ENCODE results near the gene CDCA8. TPM values are rescaled to one million over a fixed set of nuclear protein-coding genes. Genes with fewer than 3 reads are reported as not detected.
"Not testable (repeated sequence)": the region's sequence is repeated elsewhere in the genome, so short reads cannot be mapped to it uniquely, and the experiment has no call there.

The CDCA8 gene
- total RNA-seq, 1 donor from 2014 or later = 3.3 TPM

GRCh38 chr1:37738619-37739018 is 46.3 kb downstream of the CDCA8 start:
- DNase-seq = not testable (repeated sequence)

DNA sequence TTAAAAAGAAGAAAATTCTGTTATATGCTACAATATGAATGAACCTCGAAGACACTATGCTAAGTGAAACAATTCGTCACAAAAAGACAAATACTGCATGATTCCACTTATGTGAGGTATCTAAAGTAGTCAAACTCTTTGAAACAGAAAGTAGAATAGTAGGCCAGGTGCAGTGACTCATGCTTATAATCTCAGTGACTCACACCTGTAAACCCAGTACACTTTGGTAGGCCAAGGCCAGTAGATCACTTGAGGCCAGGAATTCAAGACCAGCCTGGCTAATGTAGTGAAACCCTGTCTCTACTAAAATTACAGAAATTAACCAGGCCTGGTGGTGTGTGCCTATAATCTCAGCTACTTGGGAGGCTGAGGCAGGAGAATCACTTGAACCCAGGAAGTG is 46.9 kb downstream of the CDCA8 start:
- DNase-seq = no peak

DNA sequence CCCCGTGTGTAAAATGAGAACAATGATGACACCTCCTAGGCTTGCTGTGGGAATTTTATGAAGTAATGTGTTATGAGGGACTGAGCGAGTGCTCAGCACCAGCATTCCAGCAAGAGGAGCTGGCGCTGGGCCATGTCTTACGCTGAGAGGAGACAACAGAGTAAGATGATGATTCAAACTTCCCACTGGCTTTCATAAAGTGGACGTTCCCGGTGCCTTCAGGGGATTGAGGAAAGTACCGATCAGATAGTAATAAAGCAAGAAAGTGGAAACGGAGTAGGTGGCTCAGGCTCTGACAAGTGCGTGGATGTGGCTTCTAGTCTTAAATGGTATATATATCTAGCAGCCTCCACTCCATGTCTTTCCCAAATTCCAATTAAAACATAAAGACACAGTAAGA is 48.8 kb downstream of the CDCA8 start:
- no peak for DNase-seq

GRCh38 chr1:37741662-37742061 is 49.3 kb downstream of the CDCA8 start:
- no peak for DNase-seq

- no peak for DNase-seq
Observed at GRCh38 chr1:37746806-37747205, 54.5 kb downstream of the CDCA8 start.

- no peak for DNase-seq
Observed at GRCh38 chr1:37748565-37748964, 56.2 kb downstream of the CDCA8 start.

DNA sequence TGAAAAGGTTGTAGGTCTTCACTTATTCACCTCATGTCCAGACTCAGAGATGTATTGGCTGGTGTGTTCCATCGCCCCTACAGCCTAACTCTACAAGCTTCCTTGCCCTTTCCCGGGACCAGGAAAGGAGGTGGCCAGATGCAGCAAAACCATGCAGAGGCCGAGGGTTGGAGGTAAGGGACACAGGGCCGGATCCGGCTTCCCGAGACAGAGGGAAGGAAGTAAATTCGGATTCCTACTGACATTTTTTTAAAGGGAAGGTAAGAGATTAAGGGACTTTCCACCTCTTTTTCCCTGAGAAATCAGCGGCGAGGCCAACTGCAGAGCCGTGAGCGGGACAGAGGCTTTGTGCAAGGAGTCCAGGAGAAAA is 59.9 kb downstream of the CDCA8 start:
- no peak for DNase-seq

- no peak for DNase-seq
Observed at GRCh38 chr1:37752583-37753471, 60.5 kb downstream of the CDCA8 start.

DNA sequence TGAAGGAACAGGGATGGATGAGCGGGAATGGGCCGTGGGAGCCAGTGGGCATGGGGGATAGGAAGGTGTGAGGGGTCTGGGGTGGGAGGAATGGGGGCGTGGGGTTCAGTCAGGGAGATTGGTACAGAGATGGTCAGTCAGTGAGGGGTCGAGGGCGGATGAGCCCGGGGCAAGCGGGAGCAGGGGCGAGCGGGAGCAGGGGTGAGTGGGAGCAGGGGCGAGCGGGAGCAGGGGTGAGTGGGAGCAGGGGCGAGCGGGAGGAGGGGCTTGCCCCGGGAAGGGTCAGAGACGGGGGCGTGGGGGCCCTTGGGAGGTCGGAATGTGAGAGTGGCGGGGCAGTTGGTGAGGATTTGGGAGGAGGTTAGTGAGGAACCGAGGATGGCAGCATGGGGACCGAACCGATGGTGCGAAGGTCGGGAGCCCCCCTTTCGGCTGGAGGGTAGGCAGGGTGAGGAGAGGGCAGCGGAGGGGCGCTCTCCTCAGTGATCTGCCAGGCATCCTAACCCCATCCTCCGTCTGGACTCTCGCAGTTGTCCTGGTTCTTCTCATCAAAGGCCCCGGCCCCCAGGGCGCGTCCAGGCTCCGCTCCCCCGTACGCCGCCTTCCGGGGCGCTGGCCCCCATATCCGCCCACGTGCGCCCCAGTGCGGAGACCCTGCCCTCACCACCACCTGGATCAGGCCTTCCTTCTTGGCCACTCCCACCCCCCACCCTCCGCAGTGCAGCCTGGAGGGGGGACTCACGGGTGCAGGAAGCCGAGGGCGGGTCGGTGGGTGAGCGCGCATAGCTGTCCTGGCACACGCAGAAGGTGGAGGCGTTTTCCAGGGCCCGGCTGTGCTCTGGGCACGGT is 61.4 kb downstream of the CDCA8 start:
- no peak for DNase-seq

DNA sequence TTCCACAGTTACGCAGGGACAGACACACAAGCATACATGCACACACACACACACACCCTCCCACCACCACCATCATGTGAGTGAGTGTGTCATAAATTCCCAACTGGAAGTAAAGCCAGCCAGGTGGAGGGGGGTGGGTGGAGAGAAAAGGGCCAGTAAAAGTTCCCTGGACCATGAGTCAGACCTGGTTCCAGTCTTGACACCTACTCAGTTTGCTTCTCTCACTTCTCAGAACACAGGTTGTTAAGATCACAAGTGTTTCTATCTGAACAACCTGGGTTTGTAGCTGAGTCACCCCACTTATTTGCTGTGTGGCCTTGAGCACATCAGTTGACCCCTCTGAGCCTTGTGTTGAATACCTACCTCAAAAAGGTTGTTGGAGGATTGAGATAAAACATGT is 63.0 kb downstream of the CDCA8 start:
- no peak for DNase-seq

- no peak for DNase-seq
Observed at GRCh38 chr1:37755951-37756560, 63.7 kb downstream of the CDCA8 start.

Small RNA genes within 50 kb of the gene (small RNA-seq; reads per million reads assigned to genes)
- gene RF00019 (ENCODE audit: low replicate concordance) = not detected

Other genes with a start within 250 kb of the CDCA8 start
- 18.1 TPM for gene ZC3H12A, start 217.9 kb upstream of the CDCA8 start, total RNA-seq
- gene MEAF6, start 177.8 kb upstream of the CDCA8 start, total RNA-seq = 44.2 TPM
- 11.7 TPM for gene SNIP1, start 138.2 kb upstream of the CDCA8 start, total RNA-seq
- 1.1 TPM for gene DNALI1, start 135.6 kb upstream of the CDCA8 start, total RNA-seq
- gene GNL2, start 96.6 kb upstream of the CDCA8 start, total RNA-seq = 70.7 TPM
- gene RSPO1, start 57.6 kb upstream of the CDCA8 start, total RNA-seq = 10.4 TPM
- gene EPHA10, start 72.6 kb downstream of the CDCA8 start, total RNA-seq = 0.49 TPM
- 3.5 TPM for gene MANEAL, start 101.3 kb downstream of the CDCA8 start, total RNA-seq
- 10.9 TPM for gene C1orf122, start 115.3 kb downstream of the CDCA8 start, total RNA-seq
- 10.8 TPM for gene YRDC, start 115.7 kb downstream of the CDCA8 start, total RNA-seq
- 4.7 TPM for gene MTF1, start 167.1 kb downstream of the CDCA8 start, total RNA-seq